ENCODE measurements around the gene NINJ2. TPM values are rescaled to one million over a fixed set of nuclear protein-coding genes. Genes with fewer than 3 reads are reported as not detected.

The NINJ2 gene
- total RNA-seq, 1 experiment from 2014 or later: not detected

DNA sequence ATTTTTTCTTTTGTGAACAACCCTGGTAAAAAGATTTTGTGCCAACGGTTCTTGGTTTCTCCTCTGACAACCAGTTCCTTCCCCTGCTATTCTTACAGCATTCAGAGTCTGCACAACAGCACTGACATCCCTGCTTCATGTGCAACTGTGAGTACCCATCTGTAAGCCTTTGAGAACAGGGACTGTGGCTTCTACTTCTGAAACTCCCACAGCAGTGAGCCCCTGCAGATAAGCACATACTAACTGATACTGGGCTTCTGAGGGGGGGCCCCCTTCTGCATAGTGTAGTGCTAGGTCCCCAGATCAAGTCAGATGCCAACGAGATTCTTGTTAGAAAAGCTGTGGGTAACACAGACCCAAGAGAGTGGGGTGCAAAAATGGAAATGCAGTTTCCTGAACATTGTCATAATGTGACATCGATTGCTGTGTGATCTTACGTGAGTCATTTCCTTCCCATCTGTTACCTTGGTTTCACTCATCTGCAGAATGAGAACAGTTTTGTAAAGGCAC, 11.1 kb upstream of the NINJ2 start:
- peak; percentile 49 for DNase-seq (ENCODE audit: low read depth)

DNA sequence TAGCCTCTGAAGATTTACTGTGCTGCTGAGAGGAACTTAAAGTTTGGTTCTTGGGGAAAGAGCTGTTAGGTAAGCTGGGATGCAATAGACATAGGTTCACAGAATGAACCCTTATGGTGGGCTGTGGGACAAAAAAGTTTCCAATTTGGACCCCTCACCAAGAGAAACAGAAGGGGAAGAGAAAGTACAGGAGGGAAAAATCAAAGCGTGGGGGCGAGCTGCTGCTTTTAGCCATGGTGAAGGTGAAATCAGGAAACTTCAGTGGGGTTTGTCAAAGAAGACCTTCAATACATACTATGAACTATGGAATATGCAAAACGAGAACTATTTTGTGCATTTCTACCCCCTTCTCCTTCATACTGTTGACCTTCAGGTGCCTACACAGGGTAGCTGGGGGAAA, 10.6 kb upstream of the NINJ2 start:
- DNase-seq (ENCODE audit: low read depth): no peak

DNA sequence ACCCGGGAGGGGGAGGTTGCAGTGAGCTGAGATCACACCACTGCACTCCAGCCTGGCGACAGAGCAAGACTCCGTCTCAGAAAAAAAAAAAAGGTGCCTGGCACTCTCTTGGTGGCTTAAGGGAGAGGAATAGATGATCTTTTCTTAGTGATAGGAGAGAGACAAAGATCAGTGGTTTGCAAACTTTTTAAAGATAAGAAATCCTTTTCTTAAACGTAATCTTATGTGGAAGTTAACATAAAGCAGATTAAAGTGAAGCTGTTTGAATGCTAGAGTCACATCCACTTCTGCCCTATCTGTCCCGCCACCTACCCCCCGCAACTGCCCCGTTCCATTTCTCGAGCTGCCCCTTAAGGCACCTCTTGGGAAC, 6.3 kb upstream of the NINJ2 start:
- DNase-seq (ENCODE audit: low read depth): no peak

DNA sequence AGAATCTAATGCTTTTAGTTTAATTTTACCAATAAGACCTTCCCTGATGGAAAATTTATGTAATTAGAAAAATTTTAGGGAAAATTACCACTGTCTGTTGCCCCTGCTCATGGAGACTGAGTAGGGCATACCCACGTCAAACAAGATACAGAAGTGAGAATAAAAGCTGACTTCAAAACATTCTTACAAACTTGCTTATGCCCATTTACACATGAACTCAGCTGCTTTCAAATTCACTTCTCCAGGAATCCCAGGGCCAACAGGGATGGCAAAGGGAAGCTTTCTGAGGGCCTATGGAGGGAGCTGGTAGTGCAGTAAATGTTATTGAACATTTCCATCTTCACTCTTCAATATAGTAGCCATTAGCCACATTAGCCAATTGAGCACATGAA, 4.8 kb upstream of the NINJ2 start:
- DNase-seq (ENCODE audit: low read depth): no peak

DNA sequence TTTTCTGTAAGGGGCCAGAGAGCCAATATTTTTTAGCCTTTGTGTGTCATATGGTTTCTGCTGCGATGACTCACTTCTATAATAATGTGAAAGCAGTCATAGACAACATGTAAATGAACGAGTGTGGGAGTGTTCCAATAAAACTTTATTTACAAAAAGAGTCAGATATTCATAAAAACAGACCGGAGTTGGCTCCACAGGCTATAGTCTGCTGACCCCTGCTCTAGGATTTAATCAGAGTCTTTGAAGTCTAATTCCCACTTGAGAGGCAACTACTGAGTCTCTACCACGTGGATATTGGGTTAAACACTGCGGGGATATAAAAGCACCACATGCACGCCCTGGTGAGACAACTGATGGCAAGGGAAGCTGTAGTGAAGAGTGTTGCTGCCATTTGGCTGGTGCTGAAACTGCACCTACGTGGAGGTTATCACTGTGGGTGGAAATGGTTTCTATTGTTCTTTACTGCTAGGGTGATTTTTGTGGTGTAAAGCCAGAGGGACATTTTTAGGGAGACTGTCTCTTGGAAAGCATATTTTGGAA, 3.6 kb upstream of the NINJ2 start:
- DNase-seq (ENCODE audit: low read depth): peak; percentile 41

DNA sequence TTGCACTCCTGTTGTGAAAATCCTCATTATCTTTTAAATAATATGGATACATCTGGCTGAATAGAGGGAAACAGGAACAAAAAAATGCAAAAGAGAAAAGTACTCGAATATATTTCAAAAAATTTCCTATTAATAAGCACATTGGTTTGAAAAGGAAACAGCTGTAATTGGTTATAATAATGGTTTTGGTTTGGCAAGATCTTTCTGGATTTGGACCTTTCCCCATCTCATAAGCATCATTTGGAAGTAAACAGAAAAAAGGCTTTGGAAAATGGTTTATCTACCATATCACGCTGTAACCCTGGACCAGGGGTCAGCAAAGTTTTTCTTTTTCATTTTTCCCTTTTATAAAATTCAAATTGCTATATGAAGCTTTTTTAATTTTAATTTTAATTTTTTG, 2.8 kb upstream of the NINJ2 start:
- DNase-seq (ENCODE audit: low read depth): no peak

DNA sequence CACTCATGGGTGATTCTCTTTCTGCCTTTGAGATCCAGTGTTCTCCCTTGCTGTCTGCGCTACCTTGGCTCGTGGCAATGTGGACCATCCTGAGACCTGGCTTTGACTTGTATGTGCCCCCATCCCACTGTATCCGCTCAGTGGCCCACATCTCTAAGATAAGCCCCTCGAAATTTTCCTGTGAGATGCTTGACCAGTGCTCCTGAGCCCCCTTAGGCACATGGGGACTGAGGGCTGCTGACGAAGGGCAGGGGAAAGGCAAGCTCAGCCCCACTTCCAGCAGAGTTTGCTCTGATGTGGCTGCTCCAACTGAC, 1.5 kb upstream of the NINJ2 start:
- no peak for DNase-seq (ENCODE audit: low read depth)

DNA sequence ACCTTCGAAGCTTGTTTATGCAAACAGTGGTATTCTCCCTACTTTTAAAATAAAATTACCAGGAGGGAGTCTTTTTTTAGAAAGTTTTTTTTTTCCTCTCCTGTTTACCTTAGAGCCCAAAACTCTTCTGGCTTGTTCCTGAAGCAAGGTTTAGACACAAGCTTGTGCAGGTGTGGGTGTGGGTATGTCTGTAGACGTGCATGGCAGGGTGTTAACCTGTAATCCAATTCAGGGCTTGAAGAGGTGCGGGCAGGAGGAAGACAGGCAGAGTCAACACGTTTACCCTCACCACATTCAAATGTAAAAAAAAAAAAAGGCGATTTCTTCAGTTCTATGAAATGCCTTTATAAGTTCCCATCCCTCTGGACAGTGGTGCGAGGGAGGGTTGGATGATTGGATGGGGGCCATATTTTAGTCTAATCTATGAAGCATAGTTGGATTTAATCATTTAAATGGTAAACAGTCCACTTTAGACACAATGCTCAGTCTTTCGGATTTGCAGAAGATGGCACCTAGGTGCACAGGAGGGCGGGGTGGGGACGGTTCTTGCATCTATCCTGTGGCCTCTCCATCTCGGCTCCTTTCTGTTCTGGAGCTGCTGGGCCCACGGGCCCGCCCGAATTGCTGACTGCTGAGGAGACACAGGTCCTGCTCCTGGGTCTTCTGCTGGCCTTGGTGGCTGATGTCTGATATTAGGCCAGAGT, 982 bp upstream of the NINJ2 start:
- no peak for DNase-seq (ENCODE audit: low read depth)

DNA sequence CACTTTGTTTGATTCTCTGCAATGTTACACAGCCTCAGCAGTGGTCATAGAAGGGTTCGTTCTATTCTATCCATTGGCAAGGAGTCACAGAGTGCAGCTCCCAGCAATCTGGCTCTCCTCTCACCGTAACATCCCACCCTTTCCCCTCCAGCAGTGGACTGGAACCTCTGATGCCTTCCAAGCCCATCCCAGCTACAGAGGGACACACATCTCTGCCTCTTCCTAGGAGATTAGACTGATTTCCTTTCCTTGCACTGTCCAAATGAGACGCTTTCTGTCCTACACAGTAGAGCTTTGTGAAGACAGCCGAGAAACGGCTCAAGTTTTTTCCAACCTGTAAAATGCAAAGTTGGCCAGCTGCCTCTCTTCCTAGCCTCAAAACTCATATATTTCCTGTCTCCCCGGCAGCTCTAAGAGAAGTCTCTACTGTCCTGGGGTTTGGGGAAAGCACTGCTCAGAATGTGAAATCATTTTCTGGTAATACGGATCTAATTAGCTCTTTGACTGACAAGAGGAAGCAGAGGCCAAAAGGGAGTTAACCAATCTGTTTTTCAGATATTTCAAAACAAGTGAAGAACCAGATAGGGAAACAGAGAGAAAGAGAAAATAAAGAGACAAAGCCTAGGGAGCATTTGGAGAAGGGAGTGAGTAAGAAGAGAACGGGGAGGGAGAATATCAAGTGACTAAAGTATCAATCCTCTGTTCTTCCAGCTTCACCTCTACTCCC, 516 bp downstream of the NINJ2 start:
- DNase-seq (ENCODE audit: low read depth): peak; percentile 13

DNA sequence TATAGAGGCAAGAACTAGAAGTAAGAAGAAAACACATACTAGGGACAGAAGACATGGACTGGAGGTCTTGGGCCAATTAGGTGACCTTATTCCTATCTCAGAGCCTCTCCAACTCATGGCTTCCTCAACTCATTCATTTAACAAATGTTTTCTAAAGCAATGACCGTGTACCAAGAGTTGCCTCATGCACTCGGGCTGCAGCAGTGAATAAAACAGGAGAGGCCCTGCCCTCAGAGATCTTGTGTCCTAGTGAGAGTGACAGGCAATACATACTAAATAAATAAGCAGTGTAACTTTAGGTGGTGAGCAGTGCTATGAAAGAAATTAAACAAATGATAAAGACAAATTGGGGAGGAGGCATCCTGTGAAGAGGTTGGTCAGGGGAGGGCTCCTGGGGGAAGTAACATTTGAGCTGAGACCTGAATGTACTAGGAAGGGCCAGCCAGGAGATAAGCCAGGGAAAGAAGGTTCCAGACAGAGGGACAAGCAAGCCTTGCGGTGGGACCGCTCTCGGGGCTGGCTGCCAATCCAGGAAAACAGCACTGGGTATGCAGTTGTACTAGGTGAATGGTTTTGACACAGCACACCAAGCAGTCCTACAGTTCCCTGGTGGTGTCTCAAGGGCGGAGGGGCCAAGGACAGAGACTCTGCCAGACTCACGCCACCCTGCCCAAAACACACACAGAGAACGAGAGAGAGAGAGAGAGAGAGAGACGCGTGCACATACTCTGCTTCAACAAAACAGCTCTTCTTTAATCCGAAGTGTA, 1.3 kb downstream of the NINJ2 start:
- DNase-seq (ENCODE audit: low read depth): no peak

DNA sequence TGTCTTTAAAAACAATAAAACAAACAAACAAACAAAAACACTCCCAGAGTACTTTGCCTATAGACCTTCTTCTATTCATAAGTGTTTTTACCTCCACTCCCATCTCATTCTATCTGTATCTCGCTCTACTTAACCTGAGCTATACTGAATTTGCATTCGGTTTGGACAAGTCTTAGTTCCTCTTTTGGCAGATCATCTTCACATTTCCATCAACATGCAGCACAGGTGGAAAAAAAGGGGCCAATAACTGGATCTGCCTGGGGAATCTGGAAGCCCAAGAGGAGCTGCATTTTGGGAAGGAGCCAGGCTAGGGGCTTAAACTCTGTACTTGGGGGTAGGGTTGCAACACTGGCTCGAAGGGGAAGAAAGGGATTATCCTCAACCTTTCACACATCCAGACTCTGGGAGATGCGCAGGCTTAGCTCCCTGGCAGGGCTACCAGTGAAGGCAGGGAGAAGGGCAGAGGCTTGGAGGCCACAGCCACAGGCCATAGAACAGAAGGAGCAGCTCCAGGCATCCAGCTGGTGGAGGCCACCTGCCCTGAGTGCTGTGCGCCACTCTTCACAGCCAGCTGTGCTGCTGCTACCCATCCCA, 4.1 kb downstream of the NINJ2 start:
- DNase-seq (ENCODE audit: low read depth): no peak

DNA sequence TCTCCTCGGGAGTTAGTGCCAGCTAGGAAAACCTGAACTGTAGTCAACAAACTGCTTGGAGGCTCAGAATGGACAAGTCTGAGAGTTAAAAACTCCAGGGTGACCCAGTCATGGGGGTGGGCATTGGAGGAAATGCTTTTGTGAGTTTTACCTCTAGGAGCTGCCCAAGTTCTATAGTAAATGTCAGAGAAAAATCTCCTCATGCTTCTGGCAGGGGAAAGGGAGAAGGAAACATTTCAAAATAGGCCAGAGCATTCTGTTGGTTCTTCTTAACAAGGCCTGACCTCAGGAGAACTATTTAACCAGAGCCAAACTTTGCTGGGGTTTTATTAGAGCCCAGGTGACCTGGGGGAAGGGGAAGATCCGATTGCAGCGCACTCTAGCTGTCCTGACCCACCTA, 12.3 kb downstream of the NINJ2 start:
- no peak for DNase-seq (ENCODE audit: low read depth)

DNA sequence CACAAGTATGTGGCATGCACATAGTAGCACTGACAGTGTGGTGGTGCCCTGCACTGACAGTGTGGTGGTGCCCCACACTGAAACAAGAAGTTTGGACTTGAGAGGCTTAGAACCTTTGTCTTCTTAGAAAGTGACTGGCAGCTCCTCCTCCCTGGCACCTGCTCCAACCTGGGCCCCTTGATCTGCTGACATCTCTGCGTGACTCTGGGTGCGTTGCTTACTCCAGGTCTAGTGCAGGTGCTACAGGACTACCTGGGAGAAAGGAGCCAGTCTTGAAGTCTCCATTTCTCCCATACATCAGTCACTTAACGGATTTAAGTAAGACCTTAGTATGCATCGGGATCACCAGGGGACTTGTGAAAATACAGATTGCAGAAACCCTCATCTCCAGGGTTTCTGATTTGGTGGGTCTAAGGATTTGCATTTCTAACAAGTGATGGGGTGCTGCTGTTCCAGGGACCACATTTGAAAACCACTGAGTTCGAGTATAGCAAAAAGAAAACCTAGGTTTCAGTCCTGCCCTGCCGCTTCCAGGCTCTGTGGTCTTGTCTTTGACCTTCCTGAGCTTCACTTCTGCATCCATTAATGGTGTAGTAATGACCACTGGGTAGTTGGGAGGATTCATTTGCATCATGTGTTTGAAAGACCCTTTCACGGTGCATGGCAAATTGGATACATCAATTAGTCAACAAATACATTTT, 15.7 kb downstream of the NINJ2 start:
- no peak for DNase-seq (ENCODE audit: low read depth)

DNA sequence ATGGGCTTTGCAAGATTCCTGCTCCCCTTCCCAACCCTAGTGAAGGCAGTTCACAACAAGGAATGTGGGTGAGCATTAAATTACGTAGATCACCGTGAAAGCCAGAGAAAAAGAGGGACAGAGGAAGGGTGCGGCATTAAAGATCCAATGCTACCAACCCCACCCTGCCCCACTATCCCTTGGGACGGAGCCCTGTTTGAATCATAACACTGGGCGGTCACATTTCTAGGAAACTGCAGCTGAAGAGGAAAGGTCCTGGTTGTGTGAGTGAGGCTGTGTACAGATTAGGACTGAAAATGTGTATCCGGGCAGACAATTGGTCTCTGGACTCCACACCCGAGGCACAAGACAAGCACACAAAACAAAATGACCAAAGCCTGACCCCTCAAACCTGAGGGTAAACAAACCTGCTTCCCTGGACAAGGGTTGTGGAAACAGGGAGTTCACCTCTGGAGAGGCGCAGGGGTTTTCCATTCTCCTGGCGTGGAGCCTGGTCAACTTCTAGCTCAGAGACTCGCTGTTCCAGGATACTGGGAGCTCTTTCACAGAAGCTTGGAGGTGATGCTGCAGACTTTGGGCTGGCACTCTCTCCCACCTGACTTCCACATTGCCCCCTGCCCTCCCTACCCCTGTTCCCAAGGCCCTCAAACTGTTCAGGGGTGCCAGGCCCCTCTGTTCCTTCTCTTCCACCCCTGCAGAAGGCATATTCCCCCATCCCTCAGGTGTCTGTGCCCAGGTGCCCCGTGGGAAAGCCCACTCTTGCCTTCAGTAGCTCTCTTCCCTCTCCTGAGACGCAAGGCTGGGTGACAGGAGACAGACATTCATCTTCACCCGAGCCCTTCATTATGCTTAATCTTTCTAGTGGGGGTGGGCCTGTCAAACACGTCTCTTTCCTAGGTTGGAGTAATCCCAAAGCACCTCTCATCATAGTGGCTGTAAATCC, 16.5 kb downstream of the NINJ2 start:
- peak; percentile 65 for DNase-seq (ENCODE audit: low read depth)

DNA sequence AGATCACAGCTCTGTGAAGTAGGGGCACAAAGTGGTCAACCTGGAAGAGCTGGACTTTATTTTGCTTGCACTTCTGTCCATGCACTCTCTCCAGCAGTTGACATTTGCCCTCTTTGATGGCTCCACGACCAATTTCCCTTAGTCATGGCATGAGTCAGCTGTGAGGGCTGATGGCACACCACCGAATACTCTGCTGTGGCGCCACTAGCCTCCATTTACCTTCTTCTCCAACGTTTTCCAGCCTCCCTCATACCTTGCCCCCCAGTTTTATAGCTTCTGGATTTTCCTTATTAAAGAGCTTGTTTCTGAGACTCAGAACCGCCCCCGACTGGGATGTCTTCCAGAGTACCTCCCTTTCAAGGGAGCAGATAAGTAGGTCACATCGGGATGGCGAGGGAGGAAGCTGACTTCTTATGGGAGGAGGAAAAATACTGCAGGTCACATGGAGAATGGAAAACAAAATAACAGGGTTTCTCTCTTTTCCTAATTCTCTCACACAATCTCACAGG, 17.6 kb downstream of the NINJ2 start:
- DNase-seq (ENCODE audit: low read depth): peak; percentile 81

DNA sequence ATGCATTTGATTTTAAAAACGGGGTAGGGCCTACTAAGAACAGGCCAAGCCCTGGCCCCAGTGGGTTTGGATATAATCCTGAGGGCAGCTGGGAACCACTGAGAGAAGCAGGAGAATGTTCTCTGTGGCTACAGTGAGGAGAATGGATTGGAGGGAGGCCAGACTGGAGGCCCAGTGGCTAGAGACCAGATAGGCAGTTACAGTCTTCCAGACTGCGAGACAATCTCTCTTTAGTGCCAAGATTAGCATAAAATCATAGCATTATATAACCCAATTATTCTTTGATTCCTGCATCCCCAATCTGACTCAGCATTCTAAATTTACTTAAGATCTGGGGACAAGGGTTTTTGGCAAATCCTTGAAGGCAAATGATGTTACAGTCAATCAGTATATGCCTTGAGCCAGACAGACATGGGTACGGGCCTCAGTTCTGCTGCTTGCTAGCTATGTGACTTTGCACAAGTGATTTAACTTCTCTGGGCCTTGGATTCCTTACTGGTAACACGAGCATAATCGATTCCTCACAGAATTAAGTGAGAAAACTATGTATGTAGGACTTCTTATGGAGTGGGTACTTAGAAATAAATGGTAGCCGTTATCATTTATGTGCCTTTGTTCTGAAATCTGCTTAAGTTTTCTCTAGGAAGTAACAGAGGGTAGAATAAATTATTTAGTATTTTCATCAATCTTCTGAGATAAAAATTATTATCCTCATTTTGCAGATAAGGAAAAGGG, 18.3 kb downstream of the NINJ2 start:
- DNase-seq (ENCODE audit: low read depth): peak; percentile 56

DNA sequence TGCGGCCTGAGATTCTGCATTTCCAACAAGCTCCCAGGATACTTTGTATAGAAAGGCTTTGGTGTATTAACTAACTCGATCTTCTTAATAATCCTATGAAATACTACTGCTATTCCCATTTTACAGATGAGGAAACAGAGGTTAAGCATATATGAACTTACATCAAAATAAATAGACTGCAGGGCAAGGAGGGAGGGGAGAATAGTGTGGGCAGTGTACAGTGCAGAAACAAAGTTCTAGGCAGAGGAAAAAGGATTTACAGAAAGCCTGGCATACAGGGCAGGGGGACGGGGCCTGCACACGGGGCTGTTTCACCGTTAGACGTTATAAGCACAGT, 19.0 kb downstream of the NINJ2 start:
- DNase-seq (ENCODE audit: low read depth): no peak

DNA sequence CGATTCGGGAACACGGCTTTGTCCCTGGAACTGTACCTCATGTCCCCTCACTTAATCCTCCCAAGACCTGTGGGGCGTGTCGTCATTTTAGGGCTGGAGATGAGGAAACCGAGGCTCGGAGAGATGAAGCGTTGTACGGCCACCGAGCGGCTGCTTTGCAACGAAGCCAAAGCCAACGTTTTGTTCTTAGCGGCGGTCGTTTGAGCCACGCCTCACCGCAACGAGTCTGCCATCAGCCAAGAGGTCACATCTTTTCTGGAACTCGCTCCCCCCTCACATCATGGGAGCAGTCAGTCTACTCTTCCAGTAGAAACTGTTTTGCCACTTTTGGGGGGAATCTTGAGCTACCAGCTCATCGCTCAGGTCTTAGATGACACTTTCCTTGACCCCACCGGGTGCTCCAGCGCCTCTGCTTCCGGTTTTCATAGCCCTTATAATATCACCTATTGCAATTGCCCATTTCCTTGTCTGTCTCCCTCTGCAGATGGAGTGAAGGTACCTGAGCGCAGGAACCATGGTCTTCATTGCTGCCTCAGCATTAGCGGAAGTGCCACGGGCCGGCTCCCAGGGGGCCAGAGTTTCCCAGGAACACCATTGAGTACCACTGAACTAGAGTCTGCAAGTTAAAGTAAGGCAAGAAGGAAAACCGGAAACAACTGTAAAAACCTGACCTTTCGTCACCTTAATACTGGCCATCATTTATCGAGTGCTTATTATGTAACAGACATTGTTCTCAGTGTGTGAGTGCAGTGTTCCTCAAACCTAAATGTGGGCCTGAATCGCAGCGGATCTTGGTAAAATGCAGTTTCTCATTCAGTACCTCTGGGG, 19.6 kb downstream of the NINJ2 start:
- no peak for DNase-seq (ENCODE audit: low read depth)
